GM12875 (cell line): ENCODE data around the gene BRI3.

Experiments used
- H3K4me3 ChIP-seq: one replicate; pipeline ENCODE4 v1.5.1; 2011; ENCODE audit warnings: low read depth, low read length, control low read depth
- TF ChIP-seq, protein P1 (sequence below): IDR thresholded peaks from 2 replicates; pipeline ENCODE4 v1.5.1; 2011; ENCODE audit warnings: low read depth, mild to moderate bottlenecking, control low read depth, inconsistent platforms, low read length, moderate library complexity, borderline replicate concordance; ENCODE audit not compliant: insufficient read depth

BRI3 gene

DNA sequence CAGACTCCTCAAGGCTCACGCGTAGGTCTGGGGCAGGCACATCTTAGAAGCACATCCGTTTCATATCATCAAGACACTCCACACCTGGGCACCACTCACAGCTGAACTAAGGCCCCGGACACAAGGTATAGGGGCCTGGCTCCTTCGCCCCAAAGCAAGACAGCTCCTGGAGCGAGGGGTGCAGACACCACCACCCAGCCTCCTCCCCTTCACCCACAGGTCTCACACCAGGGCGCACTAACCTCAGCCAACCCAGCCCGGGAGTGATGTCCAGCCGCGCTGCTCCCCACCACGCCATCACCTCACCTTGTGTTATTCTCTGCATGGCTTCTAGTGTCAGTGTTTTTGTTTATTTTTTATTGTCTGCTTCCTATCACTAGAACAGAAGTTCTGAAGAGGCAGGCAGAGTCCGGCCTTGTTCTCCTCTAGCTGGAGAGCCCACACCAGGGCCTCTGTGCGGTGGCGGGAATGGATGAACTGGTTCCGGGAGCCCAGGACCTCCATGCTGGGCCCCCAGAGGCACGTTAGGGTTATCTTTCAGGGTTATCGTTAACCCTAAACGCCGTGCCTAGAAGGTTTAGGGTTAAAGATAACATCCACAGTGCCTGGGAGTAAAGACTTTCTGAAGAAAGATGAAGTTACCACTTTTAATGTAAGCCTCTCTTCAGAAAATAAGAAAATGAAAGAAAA, 21.8 kb downstream of the BRI3 start:
- TF ChIP-seq, protein P1, sequence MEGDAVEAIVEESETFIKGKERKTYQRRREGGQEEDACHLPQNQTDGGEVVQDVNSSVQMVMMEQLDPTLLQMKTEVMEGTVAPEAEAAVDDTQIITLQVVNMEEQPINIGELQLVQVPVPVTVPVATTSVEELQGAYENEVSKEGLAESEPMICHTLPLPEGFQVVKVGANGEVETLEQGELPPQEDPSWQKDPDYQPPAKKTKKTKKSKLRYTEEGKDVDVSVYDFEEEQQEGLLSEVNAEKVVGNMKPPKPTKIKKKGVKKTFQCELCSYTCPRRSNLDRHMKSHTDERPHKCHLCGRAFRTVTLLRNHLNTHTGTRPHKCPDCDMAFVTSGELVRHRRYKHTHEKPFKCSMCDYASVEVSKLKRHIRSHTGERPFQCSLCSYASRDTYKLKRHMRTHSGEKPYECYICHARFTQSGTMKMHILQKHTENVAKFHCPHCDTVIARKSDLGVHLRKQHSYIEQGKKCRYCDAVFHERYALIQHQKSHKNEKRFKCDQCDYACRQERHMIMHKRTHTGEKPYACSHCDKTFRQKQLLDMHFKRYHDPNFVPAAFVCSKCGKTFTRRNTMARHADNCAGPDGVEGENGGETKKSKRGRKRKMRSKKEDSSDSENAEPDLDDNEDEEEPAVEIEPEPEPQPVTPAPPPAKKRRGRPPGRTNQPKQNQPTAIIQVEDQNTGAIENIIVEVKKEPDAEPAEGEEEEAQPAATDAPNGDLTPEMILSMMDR: no peak

DNA sequence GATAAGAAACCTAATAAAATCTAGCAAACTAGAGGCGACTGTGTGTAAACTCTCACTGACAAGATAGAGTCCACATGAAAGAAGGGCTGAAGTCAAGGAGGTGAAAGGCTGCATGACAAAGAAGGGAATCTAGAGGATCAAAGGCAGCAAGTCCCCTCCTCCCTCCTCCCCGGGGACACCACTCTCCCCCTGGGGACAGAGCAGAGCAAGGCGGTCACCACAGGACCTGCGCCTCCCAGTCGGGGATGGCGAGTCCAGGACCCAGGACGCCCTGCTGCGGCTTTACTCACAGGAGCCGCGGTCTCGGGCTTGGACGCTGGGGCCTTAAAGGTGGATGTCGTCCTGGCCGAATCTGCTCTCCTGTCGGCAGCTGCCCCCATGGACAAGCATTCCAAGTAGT, 22.4 kb downstream of the BRI3 start:
- TF ChIP-seq, protein P1: no peak

More for the DNA sequence above, 21.8 kb downstream of the BRI3 start:
- no peak overlapping the region for H3K4me3 ChIP-seq

DNA sequence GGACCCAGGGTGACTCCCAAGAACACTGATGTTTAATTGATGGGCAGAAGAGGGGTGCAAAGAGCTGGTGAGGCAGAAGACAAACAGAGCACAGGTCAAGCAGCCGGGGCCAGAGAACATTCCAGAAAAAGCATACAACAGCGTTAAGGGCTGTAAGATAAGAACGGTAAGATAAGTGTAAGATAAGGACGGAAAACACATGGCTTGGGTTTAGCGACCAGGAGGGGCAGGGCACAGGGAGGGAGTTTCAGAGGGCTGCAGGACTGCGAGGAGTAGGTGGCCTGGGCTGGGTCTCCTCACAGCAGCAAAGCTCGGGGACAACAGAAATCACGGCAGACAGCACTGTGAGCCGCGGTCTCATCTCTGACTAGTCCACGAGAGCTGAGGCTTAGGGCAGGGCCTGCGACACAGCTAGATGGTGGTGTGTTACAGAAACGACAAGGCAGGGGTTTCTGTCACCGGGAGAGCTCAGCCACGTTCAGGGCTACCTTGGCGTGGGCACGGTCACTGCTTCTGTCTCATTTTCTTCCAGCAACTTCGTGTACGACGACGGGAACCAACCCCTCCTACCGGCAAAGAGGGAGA, 24.6 kb downstream of the BRI3 start:
- TF ChIP-seq, protein P1: no peak
- no peak overlapping the region for H3K4me3 ChIP-seq

More for the DNA sequence above, 22.4 kb downstream of the BRI3 start:
- H3K4me3 ChIP-seq: no peak overlapping the region

DNA sequence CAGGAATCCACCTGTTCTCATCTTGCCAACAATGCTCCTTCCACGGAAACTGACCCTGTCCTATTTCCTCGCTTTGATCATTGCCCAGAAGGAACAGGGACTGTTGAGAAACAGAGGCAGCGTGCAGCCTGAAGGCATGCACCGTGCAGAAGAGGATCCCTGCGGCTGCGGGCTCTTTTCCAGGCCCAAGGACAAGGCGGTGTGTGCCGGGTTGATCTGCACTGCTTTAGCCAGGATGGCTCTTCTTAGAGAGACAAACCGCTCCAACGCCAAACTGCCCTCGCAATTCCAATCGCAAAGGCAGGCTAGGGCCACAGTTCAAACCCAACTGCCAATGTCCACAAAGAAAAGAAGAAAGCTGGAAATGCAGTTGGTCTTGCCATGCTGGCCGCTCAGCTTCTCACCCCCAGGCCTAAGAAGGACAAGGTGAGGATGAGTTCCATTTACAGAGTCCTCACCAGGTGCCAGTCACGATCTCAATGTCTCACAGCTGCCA, 26.5 kb downstream of the BRI3 start:
- TF ChIP-seq, protein P1: no peak
- H3K4me3 ChIP-seq: no peak overlapping the region

DNA sequence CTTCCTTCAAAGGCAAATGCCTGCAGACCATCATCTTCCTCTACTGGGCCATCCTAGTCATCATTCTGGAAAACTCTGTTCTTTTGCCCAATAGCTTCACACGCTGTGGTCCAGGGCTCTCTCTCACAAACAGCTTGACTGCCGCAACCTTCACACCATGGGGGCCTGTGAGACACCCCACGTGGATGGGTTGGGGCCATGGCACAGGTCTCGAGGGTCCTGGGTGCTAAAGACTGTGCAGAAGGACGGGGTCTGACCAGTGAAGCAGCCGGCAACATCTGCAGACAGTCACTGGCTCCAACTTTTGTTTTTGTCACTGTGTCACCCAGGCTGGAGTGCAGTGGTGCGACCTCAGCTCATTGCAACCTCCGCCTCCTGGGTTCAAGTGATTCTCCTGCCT, 28.1 kb downstream of the BRI3 start:
- H3K4me3 ChIP-seq: no peak overlapping the region
- TF ChIP-seq, protein P1: no peak

DNA sequence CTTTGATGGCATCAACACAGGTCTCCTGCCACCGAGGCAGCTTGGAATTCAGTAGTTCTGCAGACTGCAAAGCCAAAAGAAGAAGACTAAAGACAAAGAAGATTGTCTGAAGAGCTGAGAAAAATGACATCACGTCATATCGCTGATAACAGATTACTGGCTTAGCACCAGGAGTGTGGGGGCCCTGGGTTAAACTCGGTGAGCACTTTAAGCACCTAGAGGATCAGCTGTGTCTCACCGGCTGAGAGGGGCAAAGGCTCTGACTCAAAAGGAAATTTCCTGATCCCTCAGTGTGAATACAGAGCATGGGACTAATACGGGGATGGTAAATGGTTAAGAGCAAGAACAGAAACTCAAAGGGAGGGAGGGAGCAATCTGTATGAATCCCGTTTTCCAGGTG, 30.7 kb downstream of the BRI3 start:
- TF ChIP-seq, protein P1: no peak
- H3K4me3 ChIP-seq: no peak overlapping the region

DNA sequence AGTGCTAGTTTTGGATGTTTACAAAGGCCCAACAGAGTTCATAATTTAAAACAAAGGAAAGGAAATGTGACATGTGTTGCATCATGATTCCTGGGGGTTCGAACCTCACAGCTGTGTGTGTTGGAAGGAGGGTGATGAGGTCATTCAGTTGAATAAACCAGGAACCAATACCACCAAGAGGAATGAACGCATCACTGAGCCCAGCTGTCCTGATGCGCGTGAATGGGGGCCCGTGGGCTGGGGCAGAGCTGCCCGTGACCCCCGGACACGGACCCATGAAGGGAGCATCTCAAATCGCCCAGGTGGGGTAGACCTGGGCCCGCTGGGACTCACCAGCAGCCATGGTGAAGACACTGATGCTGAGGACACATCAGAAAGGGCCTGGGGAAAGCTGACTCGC, 33.0 kb downstream of the BRI3 start:
- H3K4me3 ChIP-seq: no peak overlapping the region
- TF ChIP-seq, protein P1: no peak
